GOT3 (cell line): ENCODE results near the gene RTL10.
A peak's percentile ranks its signal among the peaks of the same experiment; 100 is the strongest.

Experiments used
- DNase-seq: peaks from one replicate; lab custom pipeline; 2025; ENCODE audit warnings: mixed read lengths; lab: John Stamatoyannopoulos, UW

The RTL10 gene

GRCh38 chr22:19854778-19855503 is at the start of gene RTL10, which contains the start of gene GNB1L:
Gene RTL10 (minus strand): TSS chr22:19854874. CDS start chr22:19852261, 2,613 bp downstream.
Gene GNB1L (minus strand): TSS chr22:19854874. CDS start chr22:19821355, 33,519 bp downstream.
- peak; percentile 93 for DNase-seq

GRCh38 chr22:19904174-19904856 is 49.6 kb upstream of the RTL10 start:
- no peak for DNase-seq

- no peak for DNase-seq
Observed at GRCh38 chr22:19903513-19903912, 48.8 kb upstream of the RTL10 start.

GRCh38 chr22:19903031-19903430 is 48.4 kb upstream of the RTL10 start:
- DNase-seq = no peak

GRCh38 chr22:19902245-19902715 is 47.6 kb upstream of the RTL10 start:
- no peak for DNase-seq

- no peak for DNase-seq
Observed at GRCh38 chr22:19901577-19902244, 47.0 kb upstream of the RTL10 start.

GRCh38 chr22:19900707-19901436 is 46.2 kb upstream of the RTL10 start:
- DNase-seq = no peak

- no peak for DNase-seq
Observed at GRCh38 chr22:19898831-19899567, 44.3 kb upstream of the RTL10 start.

GRCh38 chr22:19898145-19898544 is 43.5 kb upstream of the RTL10 start:
- DNase-seq = no peak

- no peak for DNase-seq
Observed at GRCh38 chr22:19897726-19898125, 43.1 kb upstream of the RTL10 start.

- no peak for DNase-seq
Observed at GRCh38 chr22:19896665-19897355, 42.1 kb upstream of the RTL10 start.

- DNase-seq = no peak
Observed at GRCh38 chr22:19895160-19895849, 40.6 kb upstream of the RTL10 start.

- DNase-seq = no peak
Observed at GRCh38 chr22:19893363-19893762, 38.7 kb upstream of the RTL10 start.

GRCh38 chr22:19892925-19893324 is 38.3 kb upstream of the RTL10 start:
- no peak for DNase-seq

GRCh38 chr22:19892257-19892879 is 37.7 kb upstream of the RTL10 start:
- DNase-seq = no peak

GRCh38 chr22:19891317-19892256 is 36.9 kb upstream of the RTL10 start:
- DNase-seq = no peak

- no peak for DNase-seq
Observed at GRCh38 chr22:19890502-19891316, 36.0 kb upstream of the RTL10 start.

- DNase-seq = no peak
Observed at GRCh38 chr22:19889951-19890350, 35.3 kb upstream of the RTL10 start.
